Right atrium auricular region (tissue), 2 donors: ENCODE data around the gene TP53AIP1. TPM values are rescaled to one million over a fixed set of nuclear protein-coding genes. Genes with fewer than 3 reads are reported as not detected.

Experiments used
- DNase-seq: peaks from one replicate; pipeline ENCODE4 v3.0.0-alpha.2; 2019; ENCODE audit warnings: low spot score
- H3K27ac ChIP-seq, 2 donors: fragments of 200-600 bp; sonication (generic); 1 replicate in 1 of 2; 2 replicates in 1 of 2; pipeline ENCODE4 v1.5.1; 2016 to 2019
- H3K27me3 ChIP-seq, 2 donors: fragments of 200-600 bp; sonication (generic); one replicate each; pipeline versions ENCODE4 v1.5.1 to v1.6.0; 2017 to 2019
- H3K36me3 ChIP-seq: fragments of 200-600 bp; sonication (generic); one replicate; pipeline ENCODE4 v1.5.1; 2016
- H3K4me1 ChIP-seq, 2 donors: fragments of 200-600 bp; sonication (generic); one replicate each; pipeline versions ENCODE4 v1.5.1 to v1.6.0; 2017 to 2019
- H3K4me3 ChIP-seq, 2 donors: fragments of 200-600 bp; sonication (generic); 1 replicate in 1 of 2; 2 replicates in 1 of 2; pipeline ENCODE4 v1.5.1; 2017 to 2019; ENCODE audit warnings: mild to moderate bottlenecking in 1 of 2, moderate library complexity in 1 of 2
- H3K9me3 ChIP-seq, 2 donors: fragments of 200-600 bp; sonication (generic); one replicate each; pipeline ENCODE4 v1.5.1; 2019
- total RNA-seq, 2 donors: library from RNA; depleted of rRNA; stranded (reverse); fragments of >200 nt; gene quantifications; one replicate each; pipeline ENCODE4 v1.1.0, GENCODE V29; 2016
- TF ChIP-seq, protein P1 (sequence below), 2 donors: fragments of 200-600 bp; sonication (generic); IDR thresholded peaks; one replicate each; pipeline ENCODE4 v1.5.1; 2019; ENCODE audit warnings: antibody characterized with exemption in 2 of 2

Gene TP53AIP1, protein sequence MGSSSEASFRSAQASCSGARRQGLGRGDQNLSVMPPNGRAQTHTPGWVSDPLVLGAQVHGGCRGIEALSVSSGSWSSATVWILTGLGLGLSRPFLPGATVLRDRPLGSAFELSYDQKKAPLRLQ
- not detected for total RNA-seq

DNA sequence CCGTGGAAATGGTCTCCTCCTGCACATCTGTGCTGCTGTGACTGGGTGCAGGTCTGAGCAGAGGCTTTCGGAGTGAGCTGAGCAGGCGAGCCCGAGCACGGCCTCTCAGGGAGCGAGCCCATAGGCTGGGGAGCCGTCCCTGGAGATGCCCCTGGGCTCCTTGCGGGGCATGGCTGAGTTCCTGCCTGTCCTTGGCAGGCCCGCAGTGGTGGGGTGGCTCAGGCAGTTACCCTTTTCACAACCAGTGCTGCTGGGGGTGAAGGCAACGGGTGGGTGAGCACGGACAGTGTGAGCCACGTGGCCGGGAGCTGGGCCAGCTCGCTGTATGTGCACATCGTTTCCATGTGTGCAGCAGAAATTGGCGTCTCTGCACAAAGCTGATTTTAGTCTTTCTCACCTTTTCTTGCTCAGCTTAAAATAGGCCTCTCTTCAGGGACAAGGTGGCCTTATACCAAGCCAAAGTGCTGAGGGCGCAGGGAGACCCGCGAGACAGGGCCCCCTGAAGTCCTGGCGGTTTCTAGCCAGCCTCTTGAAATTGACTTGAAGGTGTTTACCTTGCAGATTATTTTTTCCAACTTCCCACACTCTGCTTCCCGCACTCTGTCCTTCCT lies at the start of gene TP53AIP1:
Gene TP53AIP1, minus strand, starts transcription at position 55 of the 611 bp plus-strand sequence. CDS start 5,053 bp downstream, outside the sequence.
- no peaks in the 10 kb centered on the region for H3K36me3 ChIP-seq
- H3K27me3 ChIP-seq, result no peaks in the 10 kb centered on the region
- H3K27ac ChIP-seq, result no peak within 1 kb of the TSS
- DNase-seq, result no peak
- H3K9me3 ChIP-seq, result no peaks in the 10 kb centered on the region
- TF ChIP-seq, protein P1, sequence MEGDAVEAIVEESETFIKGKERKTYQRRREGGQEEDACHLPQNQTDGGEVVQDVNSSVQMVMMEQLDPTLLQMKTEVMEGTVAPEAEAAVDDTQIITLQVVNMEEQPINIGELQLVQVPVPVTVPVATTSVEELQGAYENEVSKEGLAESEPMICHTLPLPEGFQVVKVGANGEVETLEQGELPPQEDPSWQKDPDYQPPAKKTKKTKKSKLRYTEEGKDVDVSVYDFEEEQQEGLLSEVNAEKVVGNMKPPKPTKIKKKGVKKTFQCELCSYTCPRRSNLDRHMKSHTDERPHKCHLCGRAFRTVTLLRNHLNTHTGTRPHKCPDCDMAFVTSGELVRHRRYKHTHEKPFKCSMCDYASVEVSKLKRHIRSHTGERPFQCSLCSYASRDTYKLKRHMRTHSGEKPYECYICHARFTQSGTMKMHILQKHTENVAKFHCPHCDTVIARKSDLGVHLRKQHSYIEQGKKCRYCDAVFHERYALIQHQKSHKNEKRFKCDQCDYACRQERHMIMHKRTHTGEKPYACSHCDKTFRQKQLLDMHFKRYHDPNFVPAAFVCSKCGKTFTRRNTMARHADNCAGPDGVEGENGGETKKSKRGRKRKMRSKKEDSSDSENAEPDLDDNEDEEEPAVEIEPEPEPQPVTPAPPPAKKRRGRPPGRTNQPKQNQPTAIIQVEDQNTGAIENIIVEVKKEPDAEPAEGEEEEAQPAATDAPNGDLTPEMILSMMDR (IDR thresholded peaks at IDR 0.05), result no peak
- no peak within 1 kb of the TSS for H3K4me3 ChIP-seq
- no peaks in the 10 kb centered on the region for H3K4me1 ChIP-seq

DNA sequence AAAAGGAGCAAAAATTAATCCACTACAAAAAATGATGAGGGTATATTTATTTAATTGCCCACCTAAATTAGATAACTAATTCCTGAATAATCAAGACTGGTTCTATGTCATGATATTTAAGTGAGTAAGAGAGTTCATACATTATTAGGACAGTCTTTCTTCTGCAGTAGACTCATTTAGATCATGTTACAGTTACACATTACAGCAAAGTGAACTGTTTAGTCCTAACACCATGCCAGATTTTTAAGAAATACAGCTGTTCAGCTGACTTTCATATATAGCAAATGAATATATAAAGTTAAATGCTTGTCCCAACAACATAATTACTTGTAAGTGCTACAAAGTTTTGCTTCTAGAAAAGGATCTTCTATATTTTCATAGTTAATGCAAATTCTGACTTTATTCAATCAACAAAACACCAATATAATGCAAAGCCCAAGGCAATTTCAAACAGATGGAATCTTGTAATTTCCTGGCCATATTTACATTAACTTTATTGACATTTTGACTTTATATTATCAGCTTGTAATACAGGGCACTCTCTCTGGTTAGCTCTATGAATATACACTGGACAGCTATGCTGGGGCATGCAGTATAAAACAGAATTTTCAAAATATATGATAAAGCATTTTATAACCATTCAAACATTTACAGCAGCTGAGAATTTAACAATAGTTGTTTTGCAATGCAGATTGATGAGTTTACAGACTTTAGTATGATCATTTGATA lies 45.7 kb upstream of the TP53AIP1 start:
- Histone ChIP-seq H3K36me3 (no peaks in the 10 kb centered on the region), H3K27me3 (no peaks in the 10 kb centered on the region), H3K9me3 (peaks cover 0 to 4% of the 10 kb centered on the region in 2 donors), H3K27ac (no peak overlapping the region), H3K4me1 (no peaks in the 10 kb centered on the region), H3K4me3 (no peak overlapping the region)
- TF ChIP-seq, protein P1 (IDR thresholded peaks at IDR 0.05), result no peak
- no peak for DNase-seq

DNA sequence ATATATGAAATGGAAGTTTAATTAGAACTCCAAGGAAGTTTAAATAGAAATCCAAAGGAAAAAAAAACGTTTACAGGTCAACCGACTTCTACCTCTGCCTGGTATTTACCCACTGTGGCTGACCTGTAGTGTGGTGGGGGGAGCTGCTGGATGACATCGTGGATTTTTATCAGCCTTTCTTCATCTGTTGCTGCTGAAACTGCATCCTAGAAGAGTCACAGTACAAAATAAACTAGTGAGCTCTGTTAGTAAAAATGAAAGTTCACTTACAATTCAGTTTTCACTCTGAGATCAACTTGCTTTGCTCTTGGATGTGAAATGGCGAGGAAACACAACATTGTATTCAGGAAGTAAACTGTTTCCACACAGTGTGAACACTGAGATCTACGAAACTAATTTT lies 43.2 kb upstream of the TP53AIP1 start:
- Histone ChIP-seq H3K9me3 (peaks cover 0 to 4% of the 10 kb centered on the region in 2 donors), H3K4me1 (no peaks in the 10 kb centered on the region), H3K4me3 (no peak overlapping the region), H3K27me3 (no peaks in the 10 kb centered on the region), H3K27ac (no peak overlapping the region), H3K36me3 (peaks cover 9% of the 10 kb centered on the region)
- TF ChIP-seq, protein P1 (IDR thresholded peaks at IDR 0.05), result no peak
- no peak for DNase-seq

DNA sequence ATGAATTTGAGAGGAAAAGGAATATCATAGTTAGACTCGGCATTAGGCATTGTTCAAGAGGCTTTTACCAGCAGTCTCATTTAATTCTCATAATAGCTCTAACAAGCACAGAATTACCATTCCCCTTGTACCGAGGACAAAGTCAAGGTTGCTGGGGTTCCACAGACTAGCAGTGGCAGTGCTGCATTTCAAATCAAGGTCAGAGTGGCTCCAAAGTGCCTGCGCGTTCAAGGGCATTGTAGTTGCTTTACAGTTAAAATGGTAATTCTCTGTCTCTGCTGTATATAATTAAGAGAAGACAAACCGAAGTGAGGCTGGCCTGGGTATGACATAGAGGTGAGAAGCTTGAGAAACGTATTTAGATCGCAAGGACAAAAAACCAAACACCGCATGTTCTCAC lies 40.4 kb upstream of the TP53AIP1 start:
- Histone ChIP-seq H3K9me3 (no peaks in the 10 kb centered on the region), H3K27ac (no peak overlapping the region), H3K4me1 (no peaks in the 10 kb centered on the region), H3K36me3 (peaks cover 9% of the 10 kb centered on the region), H3K4me3 (no peak overlapping the region), H3K27me3 (no peaks in the 10 kb centered on the region)
- no peak for DNase-seq
- TF ChIP-seq, protein P1 (IDR thresholded peaks at IDR 0.05), result no peak

DNA sequence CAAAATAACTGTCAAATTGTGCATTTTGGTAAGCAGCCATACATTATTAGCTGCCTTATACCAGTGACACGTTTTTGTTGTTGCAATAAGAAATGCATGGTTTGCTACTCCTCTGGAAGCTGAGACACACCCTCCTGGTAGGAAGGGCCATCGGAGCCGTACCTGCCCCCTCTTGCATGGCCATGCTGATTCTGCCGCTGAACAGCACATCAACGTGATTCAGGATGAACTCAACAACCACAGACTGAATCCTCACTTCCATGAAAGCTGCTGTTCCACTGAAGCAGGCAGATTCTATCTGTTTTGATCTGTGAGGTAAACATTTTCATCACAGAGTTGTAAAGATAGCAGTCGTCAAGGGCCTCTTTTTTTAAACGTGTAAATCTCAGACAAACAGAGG lies 38.6 kb upstream of the TP53AIP1 start:
- no peak overlapping the region for H3K27ac ChIP-seq
- H3K9me3 ChIP-seq, result no peaks in the 10 kb centered on the region
- H3K27me3 ChIP-seq, result no peaks in the 10 kb centered on the region
- peaks cover 16% of the 10 kb centered on the region for H3K36me3 ChIP-seq
- no peak overlapping the region for H3K4me3 ChIP-seq
- DNase-seq, result no peak
- TF ChIP-seq, protein P1 (IDR thresholded peaks at IDR 0.05), result no peak
- no peaks in the 10 kb centered on the region for H3K4me1 ChIP-seq
